CD4-positive, alpha-beta T cell treated with Interleukin-4 for 4 hours (primary cell): ENCODE data around the gene SLC3A2.

Experiments used
- DNase-seq: peaks from one replicate; pipeline ENCODE4 v3.0.0-alpha.2; 2020

Gene SLC3A2

GRCh38 chr11:62912268-62912667, 31.6 kb downstream of the SLC3A2 start:
- no peak for DNase-seq

GRCh38 chr11:62914416-62914815, 33.7 kb downstream of the SLC3A2 start:
- no peak for DNase-seq

- DNase-seq, result no peak
Observed at GRCh38 chr11:62917906-62918502, 37.3 kb downstream of the SLC3A2 start.

- no peak for DNase-seq
Observed at GRCh38 chr11:62918531-62918930, 37.8 kb downstream of the SLC3A2 start.

- DNase-seq, result no peak
Observed at GRCh38 chr11:62919476-62919875, 38.8 kb downstream of the SLC3A2 start.

GRCh38 chr11:62919898-62920640, 39.4 kb downstream of the SLC3A2 start:
- no peak for DNase-seq

GRCh38 chr11:62921201-62921572, 40.5 kb downstream of the SLC3A2 start, which contains the start of gene CHRM1:
Gene CHRM1 (minus strand): TSS chr11:62921363. CDS start chr11:62911100, 10,263 bp downstream.
- no peak for DNase-seq

GRCh38 chr11:62921573-62922188, 41.0 kb downstream of the SLC3A2 start:
- no peak for DNase-seq

- no peak for DNase-seq
Observed at GRCh38 chr11:62922189-62922589, 41.5 kb downstream of the SLC3A2 start.

GRCh38 chr11:62922653-62923431, 42.1 kb downstream of the SLC3A2 start:
- DNase-seq, result no peak

- DNase-seq, result no peak
Observed at GRCh38 chr11:62923601-62924411, 43.1 kb downstream of the SLC3A2 start.

GRCh38 chr11:62925308-62925707, 44.6 kb downstream of the SLC3A2 start:
- no peak for DNase-seq

GRCh38 chr11:62925745-62926679, 45.3 kb downstream of the SLC3A2 start:
- no peak for DNase-seq

- no peak for DNase-seq
Observed at GRCh38 chr11:62926680-62927455, 46.2 kb downstream of the SLC3A2 start.

GRCh38 chr11:62928011-62928410, 47.3 kb downstream of the SLC3A2 start:
- no peak for DNase-seq

- no peak for DNase-seq
Observed at GRCh38 chr11:62930157-62930556, 49.5 kb downstream of the SLC3A2 start.

GRCh38 chr11:62930666-62931065, 50.0 kb downstream of the SLC3A2 start:
- no peak for DNase-seq

GRCh38 chr11:62931499-62932278, 51.0 kb downstream of the SLC3A2 start:
- DNase-seq, result no peak

GRCh38 chr11:62933285-62933684, 52.6 kb downstream of the SLC3A2 start:
- no peak for DNase-seq
